ENCODE measurements around the gene MUC5B. TPM values are rescaled to one million over a fixed set of nuclear protein-coding genes. Genes with fewer than 3 reads are reported as not detected.
A peak's percentile ranks its signal among the peaks of the same experiment; 100 is the strongest.

Gene MUC5B
- total and polyA plus RNA-seq, 4 donors: 0.17 to 0.95 (median 0.50) TPM; not detected in 1

GRCh38 chr11:1262172-1263006, 39.5 kb downstream of the MUC5B start:
- DNase-seq (ENCODE audit: low spot score): peak; percentile 85
- H3K27ac ChIP-seq (ENCODE audit: low read depth in 1 of 2, low read length in 2 of 2): peak overlapping the region; percentile 67 to 78
- no peak for TF ChIP-seq TAF1 (conservative IDR thresholded peaks at IDR 0.05)
- no peak for TF ChIP-seq JUND (IDR thresholded peaks at IDR 0.05)
- no peak for TF ChIP-seq REST (IDR thresholded peaks at IDR 0.05)
- peak in 1 of 2 donors; percentile 90 for TF ChIP-seq GABPA (IDR thresholded peaks at IDR 0.05 in 1 of 2, conservative IDR thresholded peaks at IDR 0.05 in 1 of 2)
- TF ChIP-seq RXRA (IDR thresholded peaks at IDR 0.05): peak in 1 of 2 donors; percentile 53
- TF ChIP-seq CTCF (IDR thresholded peaks at IDR 0.05; ENCODE audit: low read depth, low read length, missing input control): no peak
- no peak for TF ChIP-seq HNF4A (conservative IDR thresholded peaks at IDR 0.05)
- peak; percentile 52 for TF ChIP-seq SP1 (IDR thresholded peaks at IDR 0.05)
- TF ChIP-seq FOXA2 (IDR thresholded peaks at IDR 0.05): no peak
- TF ChIP-seq ATF3 (IDR thresholded peaks at IDR 0.05): no peak
- TF ChIP-seq YY1 (IDR thresholded peaks at IDR 0.05): no peak
- TF ChIP-seq HNF4G (IDR thresholded peaks at IDR 0.05): no peak
- no peaks in the 10 kb centered on the region for H3K36me3 ChIP-seq (ENCODE audit: control insufficient read depth in 4 of 4, insufficient read depth in 3 of 4, low read depth in 1 of 4, low read length in 3 of 4)
- no peaks in the 10 kb centered on the region for H3K9me3 ChIP-seq (ENCODE audit: control insufficient read depth in 4 of 4, low read length in 3 of 4)
- peak overlapping the region; percentile 47 to 73 (median 57) for H3K4me3 ChIP-seq (ENCODE audit: low read depth in 1 of 3, low read length in 3 of 3)
- H3K4me1 ChIP-seq (ENCODE audit: control insufficient read depth in 4 of 4, insufficient read depth in 4 of 4, low read length in 3 of 4): peaks cover 8 to 18% (median 14%) of the 10 kb centered on the region in 4 donors
- no peaks in the 10 kb centered on the region for H3K27me3 ChIP-seq (ENCODE audit: control insufficient read depth in 4 of 4, insufficient read depth in 4 of 4, low read length in 3 of 4)
- no peak overlapping the region for H3K9ac ChIP-seq (ENCODE audit: low read depth in 1 of 2, low read length in 2 of 2)
- 13% methylated on average over 31 of the region's 31 CpGs for WGBS

GRCh38 chr11:1263010-1263409, 40.1 kb downstream of the MUC5B start:
- Histone ChIP-seq H3K9me3 (ENCODE audit: control insufficient read depth in 4 of 4, low read length in 3 of 4) (no peaks in the 10 kb centered on the region), H3K4me1 (ENCODE audit: control insufficient read depth in 4 of 4, insufficient read depth in 4 of 4, low read length in 3 of 4) (peaks cover 8 to 18% (median 14%) of the 10 kb centered on the region in 4 donors), H3K4me3 (ENCODE audit: low read depth in 1 of 3, low read length in 3 of 3) (no peak overlapping the region), H3K36me3 (ENCODE audit: control insufficient read depth in 4 of 4, insufficient read depth in 3 of 4, low read depth in 1 of 4, low read length in 3 of 4) (no peaks in the 10 kb centered on the region), H3K27ac (ENCODE audit: low read depth in 1 of 2, low read length in 2 of 2) (peak overlapping the region; percentile 4 to 67), H3K27me3 (ENCODE audit: control insufficient read depth in 4 of 4, insufficient read depth in 4 of 4, low read length in 3 of 4) (no peaks in the 10 kb centered on the region), H3K9ac (ENCODE audit: low read depth in 1 of 2, low read length in 2 of 2) (no peak overlapping the region)
- WGBS: 44% methylated on average over 7 of the region's 7 CpGs
- DNase-seq (ENCODE audit: low spot score): no peak
- TF ChIP-seq EGR1 (IDR thresholded peaks at IDR 0.05; ENCODE audit: low read depth in 2 of 2) (no peak), TAF1 (conservative IDR thresholded peaks at IDR 0.05) (no peak), HNF4G (IDR thresholded peaks at IDR 0.05) (no peak), RAD21 (IDR thresholded peaks at IDR 0.05) (no peak), SP1 (IDR thresholded peaks at IDR 0.05) (no peak), ATF3 (IDR thresholded peaks at IDR 0.05) (no peak), REST (IDR thresholded peaks at IDR 0.05) (no peak), MAX (IDR thresholded peaks at IDR 0.05) (no peak), FOXA2 (IDR thresholded peaks at IDR 0.05) (no peak), HNF4A (conservative IDR thresholded peaks at IDR 0.05) (no peak), YY1 (IDR thresholded peaks at IDR 0.05) (no peak), GABPA (IDR thresholded peaks at IDR 0.05 in 1 of 2, conservative IDR thresholded peaks at IDR 0.05 in 1 of 2) (no peak), RXRA (IDR thresholded peaks at IDR 0.05) (no peak), ZBTB33 (IDR thresholded peaks at IDR 0.05) (no peak)

All from liver (tissue), 9 donors.